OCI-M1 (cell line): ENCODE measurements around the gene CNOT10.
"Not testable (repeated sequence)": the region's sequence is repeated elsewhere in the genome, so short reads cannot be mapped to it uniquely, and the experiment has no call there.

Source experiments
- DNase-seq: peaks from one replicate; lab custom pipeline; 2025; lab: John Stamatoyannopoulos, UW

Gene CNOT10

GRCh38 chr3:32686713-32687112 is 1.7 kb downstream of the CNOT10 start:
- peak; percentile 15 for DNase-seq

- no peak for DNase-seq
Observed at GRCh38 chr3:32691847-32692246, 6.9 kb downstream of the CNOT10 start.

GRCh38 chr3:32696523-32696922 is 11.5 kb downstream of the CNOT10 start:
- no peak for DNase-seq

GRCh38 chr3:32698506-32698905 is 13.5 kb downstream of the CNOT10 start:
- DNase-seq = peak; percentile 32

GRCh38 chr3:32699429-32699828 is 14.4 kb downstream of the CNOT10 start:
- DNase-seq = peak; percentile 43

GRCh38 chr3:32700244-32700643 is 15.3 kb downstream of the CNOT10 start:
- DNase-seq = no peak

GRCh38 chr3:32703491-32703972 is 18.5 kb downstream of the CNOT10 start:
- peak; percentile 86 for DNase-seq

GRCh38 chr3:32705232-32705631 is 20.2 kb downstream of the CNOT10 start:
- peak; percentile 57 for DNase-seq

- peak; percentile 49 for DNase-seq
Observed at GRCh38 chr3:32706348-32707025, 21.5 kb downstream of the CNOT10 start.

- DNase-seq = no peak
Observed at GRCh38 chr3:32707026-32707370, 22.0 kb downstream of the CNOT10 start.

GRCh38 chr3:32708672-32709283 is 23.8 kb downstream of the CNOT10 start:
- DNase-seq = peak; percentile 80

- peak; percentile 86 for DNase-seq
Observed at GRCh38 chr3:32709346-32709745, 24.4 kb downstream of the CNOT10 start.

GRCh38 chr3:32712506-32713055 is 27.6 kb downstream of the CNOT10 start:
- no peak for DNase-seq

GRCh38 chr3:32713181-32713580 is 28.2 kb downstream of the CNOT10 start:
- DNase-seq = no peak

- DNase-seq = no peak
Observed at GRCh38 chr3:32719335-32719734, 34.3 kb downstream of the CNOT10 start.

GRCh38 chr3:32719931-32720330 is 34.9 kb downstream of the CNOT10 start:
- no peak for DNase-seq

- no peak for DNase-seq
Observed at GRCh38 chr3:32725721-32726120, 40.7 kb downstream of the CNOT10 start.

- peak; percentile 66 for DNase-seq
Observed at GRCh38 chr3:32733631-32734229, 48.7 kb downstream of the CNOT10 start.

GRCh38 chr3:32734756-32735155 is 49.8 kb downstream of the CNOT10 start:
- DNase-seq = no peak

- not testable (repeated sequence) for DNase-seq
Observed at GRCh38 chr3:32743470-32743869, 58.5 kb downstream of the CNOT10 start.

GRCh38 chr3:32743934-32744333 is 58.9 kb downstream of the CNOT10 start:
- no peak for DNase-seq

GRCh38 chr3:32751377-32751776 is 66.4 kb downstream of the CNOT10 start:
- no peak for DNase-seq

GRCh38 chr3:32755761-32756160 is 70.8 kb downstream of the CNOT10 start:
- DNase-seq = no peak
